H9 (cell line): ENCODE measurements around the gene MOAP1. TPM values are rescaled to one million over a fixed set of nuclear protein-coding genes. Genes with fewer than 3 reads are reported as not detected.

Source experiments
- DNase-seq: peaks from one replicate; pipeline ENCODE4 v3.0.0-alpha.2; 2017
- H2AFZ ChIP-seq: one replicate; pipeline ENCODE4 v1.6.1; 2013; ENCODE audit warnings: mild to moderate bottlenecking, low read length, control low read depth, moderate library complexity
- H2AK5ac ChIP-seq: 2 replicates; pipeline ENCODE4 v1.6.1; 2013; ENCODE audit warnings: low read length, control low read depth, mixed read lengths; ENCODE audit not compliant: insufficient read length
- H2BK120ac ChIP-seq: one replicate; pipeline ENCODE4 v1.6.1; 2013; ENCODE audit warnings: low read depth, mild to moderate bottlenecking, low read length, control low read depth, inconsistent platforms; ENCODE audit not compliant: poor library complexity, severe bottlenecking
- H2BK12ac ChIP-seq: 2 replicates; pipeline ENCODE4 v1.6.1; 2013; ENCODE audit warnings: low read length, control low read depth, mixed read lengths, low read depth; ENCODE audit not compliant: insufficient read length
- H2BK15ac ChIP-seq: 2 replicates; pipeline ENCODE4 v1.6.1; 2013; ENCODE audit warnings: low read depth, low read length, control low read depth
- H2BK20ac ChIP-seq: one replicate; pipeline ENCODE4 v1.6.1; 2013; ENCODE audit warnings: low read depth, mild to moderate bottlenecking, low read length, control low read depth, inconsistent platforms; ENCODE audit not compliant: poor library complexity, severe bottlenecking
- H2BK5ac ChIP-seq: 2 replicates; pipeline ENCODE4 v1.6.1; 2013; ENCODE audit warnings: low read length, control low read depth, mixed read lengths; ENCODE audit not compliant: insufficient read length
- H3K14ac ChIP-seq: 2 replicates; pipeline ENCODE4 v1.6.1; 2013; ENCODE audit warnings: low read length, control low read depth; ENCODE audit not compliant: insufficient read depth
- H3K18ac ChIP-seq: 2 replicates; pipeline ENCODE4 v1.6.1; 2013; ENCODE audit warnings: low read depth, mild to moderate bottlenecking, mixed read lengths, low read length, control low read depth; ENCODE audit not compliant: insufficient read length
- H3K23ac ChIP-seq: 2 replicates; pipeline ENCODE4 v1.6.1; 2013; ENCODE audit warnings: low read length, control low read depth, mixed read lengths, low read depth; ENCODE audit not compliant: insufficient read length
- H3K23me2 ChIP-seq: 2 replicates; pipeline ENCODE4 v1.6.1; 2013; ENCODE audit warnings: low read depth, mild to moderate bottlenecking, mixed read lengths, low read length, control low read depth; ENCODE audit not compliant: insufficient read length, poor library complexity, severe bottlenecking
- H3K27ac ChIP-seq: 2 replicates; pipeline ENCODE4 v1.5.1; 2013; ENCODE audit warnings: low read length, control low read depth, mixed read lengths, low read depth; ENCODE audit not compliant: insufficient read length
- H3K27me3 ChIP-seq: 2 replicates; pipeline ENCODE4 v1.6.1; 2013; ENCODE audit warnings: low read length, control low read depth, inconsistent platforms; ENCODE audit not compliant: insufficient read depth
- H3K4ac ChIP-seq: 2 replicates; pipeline ENCODE4 v1.6.1; 2013; ENCODE audit warnings: low read depth, mild to moderate bottlenecking, control low read depth, inconsistent platforms, low read length, moderate library complexity
- H3K4me1 ChIP-seq: 2 replicates; pipeline ENCODE4 v1.6.1; 2013; ENCODE audit warnings: low read length, control low read depth, inconsistent platforms; ENCODE audit not compliant: insufficient read depth
- H3K4me2 ChIP-seq: 2 replicates; pipeline ENCODE4 v1.6.1; 2013; ENCODE audit warnings: low read length, control low read depth, mixed read lengths; ENCODE audit not compliant: insufficient read length, insufficient read depth
- H3K56ac ChIP-seq: 2 replicates; pipeline ENCODE4 v1.6.1; 2013; ENCODE audit warnings: low read depth, mild to moderate bottlenecking, mixed read lengths, low read length, control low read depth; ENCODE audit not compliant: insufficient read length
- H3K79me1 ChIP-seq: 2 replicates; pipeline ENCODE4 v1.6.1; 2013; ENCODE audit warnings: low read depth, mild to moderate bottlenecking, moderate library complexity, low read length, control low read depth, inconsistent platforms; ENCODE audit not compliant: insufficient read depth, poor library complexity, severe bottlenecking
- H3K79me2 ChIP-seq: 2 replicates; pipeline ENCODE4 v1.6.1; 2013; ENCODE audit warnings: low read length, control low read depth, inconsistent platforms; ENCODE audit not compliant: insufficient read depth
- H3K9ac ChIP-seq: 2 replicates; pipeline ENCODE4 v1.6.1; 2013; ENCODE audit warnings: low read length, control low read depth, mixed read lengths; ENCODE audit not compliant: insufficient read length; ENCODE audit errors: extremely low read depth
- H3K9me3 ChIP-seq: one replicate; pipeline ENCODE4 v1.6.1; 2013; ENCODE audit warnings: low read depth, low read length, inconsistent platforms; ENCODE audit not compliant: control insufficient read depth
- H3T11ph ChIP-seq: one replicate; pipeline ENCODE4 v1.6.1; 2013; ENCODE audit warnings: mild to moderate bottlenecking, low read length, control low read depth, inconsistent platforms
- H4K20me1 ChIP-seq: one replicate; pipeline ENCODE4 v1.6.1; 2013; ENCODE audit not compliant: control insufficient read depth, insufficient read length, insufficient read depth
- H4K5ac ChIP-seq: 2 replicates; pipeline ENCODE4 v1.6.1; 2013; ENCODE audit warnings: low read depth, mild to moderate bottlenecking, mixed read lengths, low read length, control low read depth; ENCODE audit not compliant: insufficient read length
- H4K8ac ChIP-seq: replicated peaks from 2 replicates; pipeline ENCODE4 v1.6.1; 2013; ENCODE audit warnings: low read length, control low read depth, mixed read lengths, low read depth; ENCODE audit not compliant: insufficient read length
- H4K91ac ChIP-seq: 2 replicates; pipeline ENCODE4 v1.6.1; 2013; ENCODE audit warnings: low read depth, mild to moderate bottlenecking, moderate library complexity, mixed read lengths, low read length, control low read depth; ENCODE audit not compliant: insufficient read length
- H3K27ac Mint-ChIP-seq, 3 experiments: 2 replicates in 2 of 3; 3 replicates in 1 of 3; pipeline ENCODE4 v1.8.0; 2020 to 2021; ENCODE audit warnings: mixed read lengths in 3 of 3, mild to moderate bottlenecking in 1 of 3, moderate library complexity in 1 of 3
- H3K27me3 Mint-ChIP-seq: 2 replicates; pipeline ENCODE4 v1.8.0; 2021; ENCODE audit warnings: low read depth, mild to moderate bottlenecking, moderate library complexity, mixed read lengths
- H3K36me3 Mint-ChIP-seq, 3 experiments: 2 replicates in 2 of 3; 3 replicates in 1 of 3; pipeline ENCODE4 v1.8.0; 2020 to 2021; ENCODE audit warnings: low read depth in 3 of 3, mixed read lengths in 3 of 3; ENCODE audit not compliant: insufficient read depth in 1 of 3
- H3K4me1 Mint-ChIP-seq, 2 experiments: 2 replicates each; pipeline ENCODE4 v1.8.0; 2020; ENCODE audit warnings: mixed read lengths in 2 of 2
- H3K4me3 Mint-ChIP-seq, 2 experiments: 2 replicates in 1 of 2; 3 replicates in 1 of 2; pipeline ENCODE4 v1.8.0; 2020 to 2021; ENCODE audit warnings: mild to moderate bottlenecking in 2 of 2, mixed read lengths in 2 of 2, moderate library complexity in 1 of 2
- H3K9me3 Mint-ChIP-seq, 2 experiments: 2 replicates in 1 of 2; 3 replicates in 1 of 2; pipeline ENCODE4 v1.8.0; 2020; ENCODE audit warnings: mild to moderate bottlenecking in 2 of 2, mixed read lengths in 2 of 2, moderate library complexity in 1 of 2
- WGBS: extraction: QIAGEN DNeasy Blood & Tissue Kit; methylation state at CpG from one replicate; pipeline ENCODE4 v1.1.7; 2013; ENCODE audit warnings: missing lambda C conversion rate, low lambda C conversion rate, mixed read lengths; ENCODE audit not compliant: insufficient read length; ENCODE audit errors: extremely low coverage; 5-methylcytosine and 5-hydroxymethylcytosine counted together
- total RNA-seq: library from RNA; stranded (reverse); gene quantifications from 2 replicates; pipeline ENCODE4 v1.2.1, GENCODE V29; 2021
- TF ChIP-seq, protein P1 (sequence below): fragments of 200-600 bp; sonication (generic); conservative IDR thresholded peaks from 3 replicates; pipeline ENCODE4 v1.8.0; 2021; ENCODE audit warnings: antibody characterized with exemption, mild to moderate bottlenecking

Gene MOAP1
- total RNA-seq, 1 experiment from 2014 or later = 13.6 TPM

DNA sequence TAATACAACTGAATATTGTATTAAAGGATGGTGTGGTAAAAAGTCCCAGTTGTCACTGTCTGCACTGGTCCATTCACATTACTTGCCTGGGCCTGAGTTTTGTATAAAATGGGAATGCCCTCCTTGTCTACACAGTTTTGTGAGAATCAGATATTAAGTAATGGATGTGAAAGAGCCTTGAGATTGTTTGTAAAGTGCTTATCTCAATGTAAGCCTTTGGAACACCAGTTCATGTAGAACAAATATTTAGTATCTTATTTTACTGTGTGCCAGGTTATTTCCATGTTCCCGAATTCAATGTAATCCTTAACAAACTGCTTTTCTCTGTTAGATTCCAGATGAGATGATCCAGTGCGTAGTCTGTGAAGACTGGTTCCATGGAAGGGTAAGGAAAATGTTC lies 29.9 kb upstream of the MOAP1 start:
- Histone ChIP-seq H2BK12ac (no peak overlapping the region), H2BK15ac (no peak overlapping the region), H3K18ac (no peak overlapping the region), H3K4me1 (no peaks in the 10 kb centered on the region), H2BK20ac (no peak overlapping the region), H3K27ac (no peak overlapping the region), H3T11ph (no peak overlapping the region), H2AK5ac (no peak overlapping the region), H3K56ac (no peak overlapping the region), H3K9ac (no peak overlapping the region), H4K91ac (no peak overlapping the region), H3K14ac (no peak overlapping the region), H3K79me1 (no peaks in the 10 kb centered on the region), H3K4me2 (no peak overlapping the region), H3K4ac (no peak overlapping the region), H2BK120ac (no peak overlapping the region), H3K9me3 (no peaks in the 10 kb centered on the region), H3K79me2 (no peaks in the 10 kb centered on the region), H3K23ac (no peak overlapping the region), H3K27me3 (no peaks in the 10 kb centered on the region), H4K20me1 (no peaks in the 10 kb centered on the region), H3K23me2 (no peaks in the 10 kb centered on the region), H4K5ac (no peak overlapping the region), H2BK5ac (no peak overlapping the region), H2AFZ (no peak overlapping the region), H4K8ac (no peak overlapping the region)
- H3K27me3 Mint-ChIP-seq = no peaks in the 10 kb centered on the region
- no peak overlapping the region for H3K27ac Mint-ChIP-seq
- no CpG with 5 or more reads among the region's 2 CpGs for WGBS
- H3K4me3 Mint-ChIP-seq = no peak overlapping the region
- H3K9me3 Mint-ChIP-seq = no peaks in the 10 kb centered on the region
- no peaks in the 10 kb centered on the region for H3K4me1 Mint-ChIP-seq
- TF ChIP-seq, protein P1, sequence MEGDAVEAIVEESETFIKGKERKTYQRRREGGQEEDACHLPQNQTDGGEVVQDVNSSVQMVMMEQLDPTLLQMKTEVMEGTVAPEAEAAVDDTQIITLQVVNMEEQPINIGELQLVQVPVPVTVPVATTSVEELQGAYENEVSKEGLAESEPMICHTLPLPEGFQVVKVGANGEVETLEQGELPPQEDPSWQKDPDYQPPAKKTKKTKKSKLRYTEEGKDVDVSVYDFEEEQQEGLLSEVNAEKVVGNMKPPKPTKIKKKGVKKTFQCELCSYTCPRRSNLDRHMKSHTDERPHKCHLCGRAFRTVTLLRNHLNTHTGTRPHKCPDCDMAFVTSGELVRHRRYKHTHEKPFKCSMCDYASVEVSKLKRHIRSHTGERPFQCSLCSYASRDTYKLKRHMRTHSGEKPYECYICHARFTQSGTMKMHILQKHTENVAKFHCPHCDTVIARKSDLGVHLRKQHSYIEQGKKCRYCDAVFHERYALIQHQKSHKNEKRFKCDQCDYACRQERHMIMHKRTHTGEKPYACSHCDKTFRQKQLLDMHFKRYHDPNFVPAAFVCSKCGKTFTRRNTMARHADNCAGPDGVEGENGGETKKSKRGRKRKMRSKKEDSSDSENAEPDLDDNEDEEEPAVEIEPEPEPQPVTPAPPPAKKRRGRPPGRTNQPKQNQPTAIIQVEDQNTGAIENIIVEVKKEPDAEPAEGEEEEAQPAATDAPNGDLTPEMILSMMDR = no peak
- peaks cover 9 to 62% (median 50%) of the 10 kb centered on the region in 3 experiments; a peak in 6 of 7 replicates for H3K36me3 Mint-ChIP-seq
- no peak for DNase-seq
